ENCODE measurements around the gene WDCP. TPM values are rescaled to one million over a fixed set of nuclear protein-coding genes. Genes with fewer than 3 reads are reported as not detected.

The WDCP gene
- polyA plus RNA-seq, 1 donor, result 6.7 TPM

DNA sequence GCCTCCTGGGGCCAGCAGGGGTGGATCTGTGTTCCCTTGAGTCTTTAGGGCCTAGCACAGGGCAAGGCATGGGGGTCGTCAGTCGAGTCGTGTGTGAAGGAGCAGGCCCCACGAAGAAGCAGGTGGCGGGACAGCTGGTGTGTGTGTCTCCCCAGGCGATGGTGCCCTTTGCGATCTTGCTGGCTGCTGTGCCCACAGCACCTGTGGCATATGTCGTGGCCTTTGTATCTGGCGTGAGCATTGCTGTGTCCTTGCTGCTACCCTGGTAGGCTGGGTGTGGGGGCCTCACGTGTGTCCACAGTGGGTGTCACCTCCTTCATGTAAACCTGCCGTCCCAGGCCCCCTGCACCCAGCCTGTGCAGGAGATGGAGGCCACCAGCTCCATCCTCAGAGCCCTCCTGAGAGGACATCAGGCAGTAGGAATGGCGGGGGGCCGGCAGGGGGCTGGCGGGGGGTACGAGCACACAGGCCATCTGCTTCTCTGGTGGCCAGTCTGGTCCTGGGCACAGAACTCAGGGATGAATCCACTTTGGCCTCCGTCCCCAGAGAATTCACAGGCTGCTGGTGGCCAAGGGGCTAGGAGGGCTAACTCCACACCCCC lies 24.1 kb downstream of the WDCP start:
- WGBS (ENCODE audit: insufficient coverage, low lambda C conversion rate), result no CpG with 5 or more reads among the region's 16 CpGs
- no peak for DNase-seq
- H3K9me3 ChIP-seq (ENCODE audit: control insufficient read depth, low read depth, low read length), result no peaks in the 10 kb centered on the region
- H3K4me3 ChIP-seq (ENCODE audit: low read length), result no peak overlapping the region
- no peaks in the 10 kb centered on the region for H3K4me1 ChIP-seq (ENCODE audit: control insufficient read depth, insufficient read depth, low read length)
- no peak overlapping the region for H3K27ac ChIP-seq (ENCODE audit: low read length)
- H3K36me3 ChIP-seq (ENCODE audit: control insufficient read depth, insufficient read depth, low read length), result peaks cover 13% of the 10 kb centered on the region
- no peaks in the 10 kb centered on the region for H3K27me3 ChIP-seq (ENCODE audit: control insufficient read depth, insufficient read depth, low read length)

GRCh38 chr2:24022324-24022974 lies 24.7 kb downstream of the WDCP start:
- no CpG with 5 or more reads among the region's 14 CpGs for WGBS (ENCODE audit: insufficient coverage, low lambda C conversion rate)

DNA sequence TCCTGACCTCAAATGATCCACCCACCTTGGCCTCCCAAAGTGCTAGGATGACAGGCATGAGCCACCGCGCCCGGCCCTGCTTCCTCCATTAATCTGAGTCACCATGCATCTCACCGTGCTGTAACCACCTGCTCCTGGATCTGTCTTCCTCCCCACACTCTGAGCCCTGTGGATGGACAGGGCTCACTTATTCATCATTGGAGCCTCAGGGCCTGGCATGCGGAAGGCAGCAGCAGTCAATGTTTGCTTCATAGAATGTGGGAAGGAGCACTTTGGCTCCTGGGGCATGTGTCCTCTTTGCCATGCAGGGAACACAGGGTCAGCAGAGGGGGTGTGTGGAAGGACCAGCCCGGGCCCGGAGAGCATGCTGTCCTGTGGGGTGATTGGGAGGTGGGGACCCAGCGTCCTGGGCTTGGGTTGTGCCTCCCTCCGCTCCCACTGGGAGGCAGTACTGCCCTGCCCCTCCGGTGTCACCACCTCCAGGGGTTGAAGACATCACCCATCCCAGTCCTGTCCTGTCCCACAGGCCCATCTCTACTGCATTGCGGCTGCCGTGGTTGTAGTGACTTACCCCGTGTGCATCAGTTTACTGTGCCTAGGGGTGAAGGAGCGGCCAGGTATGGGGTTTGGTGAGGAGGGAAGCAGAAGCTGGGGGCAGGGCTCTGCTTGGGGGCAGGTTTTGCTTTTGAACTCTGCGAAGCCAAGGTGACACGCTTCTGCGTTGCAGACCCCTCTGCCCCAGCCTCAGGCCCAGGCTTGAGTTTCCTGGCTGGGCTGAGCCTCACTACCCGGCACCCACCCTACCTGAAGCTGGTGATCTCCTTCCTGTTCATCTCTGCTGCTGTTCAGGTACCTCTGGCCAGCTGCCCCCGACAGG lies 25.8 kb downstream of the WDCP start:
- Histone ChIP-seq H3K9me3 (ENCODE audit: control insufficient read depth, low read depth, low read length) (no peaks in the 10 kb centered on the region), H3K4me3 (ENCODE audit: low read length) (no peak overlapping the region), H3K4me1 (ENCODE audit: control insufficient read depth, insufficient read depth, low read length) (no peaks in the 10 kb centered on the region), H3K27ac (ENCODE audit: low read length) (no peak overlapping the region), H3K36me3 (ENCODE audit: control insufficient read depth, insufficient read depth, low read length) (peaks cover 11% of the 10 kb centered on the region), H3K27me3 (ENCODE audit: control insufficient read depth, insufficient read depth, low read length) (no peaks in the 10 kb centered on the region)
- DNase-seq, result no peak
- no CpG with 5 or more reads among the region's 19 CpGs for WGBS (ENCODE audit: insufficient coverage, low lambda C conversion rate)

More at GRCh38 chr2:24022324-24022974, 24.7 kb downstream of the WDCP start:
- no peak overlapping the region for H3K27ac ChIP-seq (ENCODE audit: low read length)
- no peak overlapping the region for H3K4me3 ChIP-seq (ENCODE audit: low read length)
- H3K27me3 ChIP-seq (ENCODE audit: control insufficient read depth, insufficient read depth, low read length), result no peaks in the 10 kb centered on the region
- H3K4me1 ChIP-seq (ENCODE audit: control insufficient read depth, insufficient read depth, low read length), result no peaks in the 10 kb centered on the region
- no peak for DNase-seq
- H3K36me3 ChIP-seq (ENCODE audit: control insufficient read depth, insufficient read depth, low read length), result peaks cover 13% of the 10 kb centered on the region
- no peaks in the 10 kb centered on the region for H3K9me3 ChIP-seq (ENCODE audit: control insufficient read depth, low read depth, low read length)

- Histone ChIP-seq H3K9me3 (ENCODE audit: control insufficient read depth, low read depth, low read length) (no peaks in the 10 kb centered on the region), H3K27ac (ENCODE audit: low read length) (no peak overlapping the region), H3K4me3 (ENCODE audit: low read length) (no peak overlapping the region), H3K4me1 (ENCODE audit: control insufficient read depth, insufficient read depth, low read length) (no peaks in the 10 kb centered on the region), H3K27me3 (ENCODE audit: control insufficient read depth, insufficient read depth, low read length) (no peaks in the 10 kb centered on the region), H3K36me3 (ENCODE audit: control insufficient read depth, insufficient read depth, low read length) (peaks cover 6% of the 10 kb centered on the region)
- no CpG with 5 or more reads among the region's 4 CpGs for WGBS (ENCODE audit: insufficient coverage, low lambda C conversion rate)
- no peak for DNase-seq
These were observed 26.9 kb downstream of the WDCP start for GRCh38 chr2:24020244-24020643.

- H3K9me3 ChIP-seq (ENCODE audit: control insufficient read depth, low read depth, low read length), result no peaks in the 10 kb centered on the region
- no peak overlapping the region for H3K4me3 ChIP-seq (ENCODE audit: low read length)
- no peaks in the 10 kb centered on the region for H3K4me1 ChIP-seq (ENCODE audit: control insufficient read depth, insufficient read depth, low read length)
- no peak overlapping the region for H3K27ac ChIP-seq (ENCODE audit: low read length)
- no peak for DNase-seq
- H3K27me3 ChIP-seq (ENCODE audit: control insufficient read depth, insufficient read depth, low read length), result no peaks in the 10 kb centered on the region
- H3K36me3 ChIP-seq (ENCODE audit: control insufficient read depth, insufficient read depth, low read length), result peaks cover 3% of the 10 kb centered on the region
- no CpG with 5 or more reads among the region's 5 CpGs for WGBS (ENCODE audit: insufficient coverage, low lambda C conversion rate)
These were observed 27.5 kb downstream of the WDCP start for GRCh38 chr2:24019729-24020128.

DNA sequence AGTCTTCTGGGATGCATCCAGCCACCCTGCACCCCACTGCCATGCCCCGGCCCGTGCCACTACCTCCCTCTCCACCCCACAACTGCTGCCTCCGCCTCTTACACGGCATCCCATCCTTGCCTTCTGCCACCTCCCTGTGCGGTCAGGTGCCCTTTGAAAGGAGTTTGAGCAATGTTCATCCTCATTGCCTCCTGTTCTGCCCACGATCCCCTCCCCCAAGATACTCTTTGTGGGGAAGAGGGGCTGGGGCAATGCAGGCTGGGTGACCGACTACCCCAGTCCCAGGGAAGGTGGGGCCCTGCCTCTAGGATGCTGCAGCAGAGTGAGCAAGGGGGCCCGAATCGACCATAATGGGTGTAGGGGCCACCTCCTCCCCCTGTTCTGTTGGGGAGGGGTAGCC lies 28.9 kb downstream of the WDCP start:
- H3K36me3 ChIP-seq (ENCODE audit: control insufficient read depth, insufficient read depth, low read length), result no peaks in the 10 kb centered on the region
- DNase-seq, result no peak
- WGBS (ENCODE audit: insufficient coverage, low lambda C conversion rate), result no CpG with 5 or more reads among the region's 9 CpGs
- no peak overlapping the region for H3K27ac ChIP-seq (ENCODE audit: low read length)
- H3K27me3 ChIP-seq (ENCODE audit: control insufficient read depth, insufficient read depth, low read length), result peaks cover 1% of the 10 kb centered on the region
- no peak overlapping the region for H3K4me3 ChIP-seq (ENCODE audit: low read length)
- no peaks in the 10 kb centered on the region for H3K9me3 ChIP-seq (ENCODE audit: control insufficient read depth, low read depth, low read length)
- no peaks in the 10 kb centered on the region for H3K4me1 ChIP-seq (ENCODE audit: control insufficient read depth, insufficient read depth, low read length)

GRCh38 chr2:24017711-24018110 lies 29.5 kb downstream of the WDCP start:
- no CpG with 5 or more reads among the region's 8 CpGs for WGBS (ENCODE audit: insufficient coverage, low lambda C conversion rate)
- Histone ChIP-seq H3K36me3 (ENCODE audit: control insufficient read depth, insufficient read depth, low read length) (no peaks in the 10 kb centered on the region), H3K27me3 (ENCODE audit: control insufficient read depth, insufficient read depth, low read length) (peaks cover 6% of the 10 kb centered on the region), H3K4me3 (ENCODE audit: low read length) (no peak overlapping the region), H3K27ac (ENCODE audit: low read length) (no peak overlapping the region), H3K4me1 (ENCODE audit: control insufficient read depth, insufficient read depth, low read length) (no peaks in the 10 kb centered on the region), H3K9me3 (ENCODE audit: control insufficient read depth, low read depth, low read length) (no peaks in the 10 kb centered on the region)
- no peak for DNase-seq

DNA sequence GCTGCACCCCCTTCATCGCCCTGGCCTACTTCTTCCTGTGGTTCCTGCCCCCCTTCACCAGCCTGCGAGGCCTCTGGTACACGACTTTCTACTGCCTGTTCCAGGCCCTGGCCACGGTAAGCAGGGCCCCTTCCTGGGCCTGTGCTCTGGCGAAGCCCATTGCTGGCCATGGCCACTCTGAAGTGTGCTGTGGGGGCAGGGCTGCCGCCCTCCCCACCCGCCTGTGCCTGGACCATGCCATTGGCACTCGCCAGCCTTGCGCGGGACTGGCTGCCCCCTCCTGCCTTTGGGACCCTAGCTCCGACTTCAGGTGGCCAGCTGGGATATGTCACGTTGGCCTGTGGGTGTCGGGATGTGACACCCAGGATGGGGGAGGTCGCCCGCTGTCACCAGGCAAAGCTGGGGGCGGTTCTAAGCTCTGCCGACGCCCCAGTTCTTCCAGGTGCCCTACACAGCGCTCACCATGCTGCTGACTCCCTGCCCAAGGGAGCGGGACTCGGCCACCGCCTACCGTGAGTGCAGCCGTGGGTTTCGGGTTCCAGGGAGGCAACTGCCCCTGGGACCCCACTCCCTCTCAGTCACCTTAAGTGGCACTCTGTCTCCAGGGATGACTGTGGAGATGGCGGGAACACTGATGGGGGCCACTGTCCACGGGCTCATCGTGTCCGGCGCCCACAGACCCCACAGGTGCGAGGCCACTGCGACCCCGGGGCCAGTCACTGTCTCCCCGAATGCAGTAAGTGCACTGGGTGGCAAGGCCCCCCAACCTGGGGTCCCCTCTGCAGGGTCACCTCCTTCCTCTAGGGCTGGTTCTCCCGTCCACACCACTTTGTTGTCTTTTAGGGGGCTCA lies 30.1 kb downstream of the WDCP start:
- Histone ChIP-seq H3K9me3 (ENCODE audit: control insufficient read depth, low read depth, low read length) (no peaks in the 10 kb centered on the region), H3K4me1 (ENCODE audit: control insufficient read depth, insufficient read depth, low read length) (no peaks in the 10 kb centered on the region)
- WGBS (ENCODE audit: insufficient coverage, low lambda C conversion rate), result no CpG with 5 or more reads among the region's 35 CpGs

GRCh38 chr2:24016376-24016761 lies 30.8 kb downstream of the WDCP start:
- Histone ChIP-seq H3K9me3 (ENCODE audit: control insufficient read depth, low read depth, low read length) (no peaks in the 10 kb centered on the region), H3K36me3 (ENCODE audit: control insufficient read depth, insufficient read depth, low read length) (no peaks in the 10 kb centered on the region), H3K27ac (ENCODE audit: low read length) (no peak overlapping the region), H3K27me3 (ENCODE audit: control insufficient read depth, insufficient read depth, low read length) (peaks cover 12% of the 10 kb centered on the region), H3K4me3 (ENCODE audit: low read length) (no peak overlapping the region), H3K4me1 (ENCODE audit: control insufficient read depth, insufficient read depth, low read length) (no peaks in the 10 kb centered on the region)
- no peak for DNase-seq
- WGBS (ENCODE audit: insufficient coverage, low lambda C conversion rate), result no CpG with 5 or more reads among the region's 9 CpGs

More for the DNA sequence above, 30.1 kb downstream of the WDCP start:
- peaks cover 7% of the 10 kb centered on the region for H3K27me3 ChIP-seq (ENCODE audit: control insufficient read depth, insufficient read depth, low read length)
- no peaks in the 10 kb centered on the region for H3K36me3 ChIP-seq (ENCODE audit: control insufficient read depth, insufficient read depth, low read length)
- no peak for DNase-seq
- no peak overlapping the region for H3K4me3 ChIP-seq (ENCODE audit: low read length)
- no peak overlapping the region for H3K27ac ChIP-seq (ENCODE audit: low read length)

Data from large intestine (tissue), 3 donors.